Lower leg skin (tissue), 3 donors: ENCODE data around the gene BSX.

Experiments
- POLR2A ChIP-seq, 2 donors: fragments of 450-650 bp; IDR thresholded peaks; one replicate each; pipeline ENCODE4 v1.6.1; 2016 to 2017; ENCODE audit warnings: antibody characterized with exemption in 2 of 2, mild to moderate bottlenecking in 1 of 2, moderate library complexity in 1 of 2
- TF ChIP-seq, protein P1 (sequence below), 3 donors: fragments of 450-650 bp; IDR thresholded peaks; one replicate each; pipeline ENCODE4 v1.5.1; 2016; ENCODE audit warnings: antibody characterized with exemption in 3 of 3, mild to moderate bottlenecking in 3 of 3, moderate library complexity in 2 of 3

DNA sequence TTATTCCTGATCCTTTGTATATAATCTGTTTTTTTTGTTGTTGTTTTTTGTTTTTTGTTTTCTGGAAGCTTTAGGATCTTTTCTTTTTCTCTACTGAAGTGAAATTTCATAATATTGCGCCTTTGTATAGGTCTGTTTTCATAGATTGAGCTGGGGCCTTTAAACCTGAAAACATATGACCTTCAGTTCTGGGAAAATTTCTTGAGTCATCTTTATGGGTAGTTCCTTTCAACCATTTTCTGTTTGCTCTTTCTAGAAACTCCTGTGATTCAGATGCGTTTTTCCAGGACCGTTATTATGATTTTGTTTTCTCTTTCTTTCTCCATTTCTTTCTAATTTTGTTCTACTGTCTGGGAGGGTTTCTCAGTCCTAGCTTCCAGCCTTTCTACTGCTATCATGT is 43.7 kb downstream of the BSX start:
- TF ChIP-seq, protein P1, sequence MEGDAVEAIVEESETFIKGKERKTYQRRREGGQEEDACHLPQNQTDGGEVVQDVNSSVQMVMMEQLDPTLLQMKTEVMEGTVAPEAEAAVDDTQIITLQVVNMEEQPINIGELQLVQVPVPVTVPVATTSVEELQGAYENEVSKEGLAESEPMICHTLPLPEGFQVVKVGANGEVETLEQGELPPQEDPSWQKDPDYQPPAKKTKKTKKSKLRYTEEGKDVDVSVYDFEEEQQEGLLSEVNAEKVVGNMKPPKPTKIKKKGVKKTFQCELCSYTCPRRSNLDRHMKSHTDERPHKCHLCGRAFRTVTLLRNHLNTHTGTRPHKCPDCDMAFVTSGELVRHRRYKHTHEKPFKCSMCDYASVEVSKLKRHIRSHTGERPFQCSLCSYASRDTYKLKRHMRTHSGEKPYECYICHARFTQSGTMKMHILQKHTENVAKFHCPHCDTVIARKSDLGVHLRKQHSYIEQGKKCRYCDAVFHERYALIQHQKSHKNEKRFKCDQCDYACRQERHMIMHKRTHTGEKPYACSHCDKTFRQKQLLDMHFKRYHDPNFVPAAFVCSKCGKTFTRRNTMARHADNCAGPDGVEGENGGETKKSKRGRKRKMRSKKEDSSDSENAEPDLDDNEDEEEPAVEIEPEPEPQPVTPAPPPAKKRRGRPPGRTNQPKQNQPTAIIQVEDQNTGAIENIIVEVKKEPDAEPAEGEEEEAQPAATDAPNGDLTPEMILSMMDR (IDR thresholded peaks at IDR 0.05): no peak
- no peak for TF ChIP-seq POLR2A (IDR thresholded peaks at IDR 0.05)
